A549 (cell line): ENCODE results near the gene MAP3K7. TPM values are rescaled to one million over a fixed set of nuclear protein-coding genes. Genes with fewer than 3 reads are reported as not detected.
A peak's percentile ranks its signal among the peaks of the same experiment; 100 is the strongest.

Source experiments
- ATAC-seq, 2 experiments: fragments of 200-7000 bp in 1 of 2; fragments of >200 bp in 1 of 2; cut with Nextera tagmentation in 1 of 2; cut with Tn5 transposase in 1 of 2; 3 replicates each; pipeline versions ENCODE4 v1.8.0 to v1.9.1; 2018 to 2020; ENCODE audit warnings: mild to moderate bottlenecking in 1 of 2, moderate library complexity in 1 of 2
- CTCF ChIA-PET: fragments of 300-600 bp; sonication (Branson Sonifier 250); formaldehyde crosslinking; extraction: SDS; loops from one replicate; lab custom pipeline; 2021; ENCODE audit warnings: antibody characterized with exemption, inconsistent platforms; lab: Yijun Ruan, JAX
- POLR2A ChIA-PET: fragments of 350-600 bp; formaldehyde crosslinking; extraction: SDS; loops from one replicate; lab custom pipeline; 2021; ENCODE audit warnings: antibody characterized with exemption, inconsistent platforms; lab: Yijun Ruan, JAX
- DNase-seq, 2 experiments: peaks; one replicate each; pipeline versions ENCODE4 v3.0.0 to v3.0.0-alpha.2; 2011 to 2016; ENCODE audit warnings: low read depth in 1 of 2, low spot score in 1 of 2
- FAIRE-seq: peaks from 2 replicates; lab custom pipeline; 2011; peaks lifted over from hg19 to GRCh38; lab: Jason Lieb, UNC
- H3K27ac ChIP-seq, 2 experiments: fragments of >200 bp; sonication (Bioruptor Twin); formaldehyde crosslinking; 3 replicates each; pipeline ENCODE4 v1.5.1; 2016 to 2017
- H3K4me1 ChIP-seq: fragments of >200 bp; sonication (Bioruptor Twin); formaldehyde crosslinking; 3 replicates; pipeline ENCODE4 v1.6.1; 2016
- H3K4me2 ChIP-seq: fragments of >200 bp; sonication (Bioruptor Twin); formaldehyde crosslinking; 3 replicates; pipeline ENCODE4 v1.6.1; 2016
- H3K4me3 ChIP-seq: fragments of >200 bp; sonication (Bioruptor Twin); formaldehyde crosslinking; 3 replicates; pipeline ENCODE4 v1.5.1; 2016
- H3K9me3 ChIP-seq: fragments of >200 bp; sonication (Bioruptor Twin); formaldehyde crosslinking; 3 replicates; pipeline ENCODE4 v1.6.1; 2016
- BHLHE40 ChIP-seq: IDR thresholded peaks from 2 replicates; pipeline ENCODE4 v1.6.1; 2012; ENCODE audit warnings: low read depth, low read length, inconsistent platforms
- CEBPB ChIP-seq, 2 experiments: fragments of >200 bp in 1 of 2; sonication (Bioruptor Twin) in 1 of 2; formaldehyde crosslinking in 1 of 2; IDR thresholded peaks; 2 replicates each; pipeline ENCODE4 v1.6.1; 2012 to 2016
- CHD2 ChIP-seq: fragments of 150-350 bp; IDR thresholded peaks from 2 replicates; pipeline ENCODE4 v1.6.1; 2014; ENCODE audit warnings: low read length; ENCODE audit not compliant: partially characterized antibody
- EHMT2 ChIP-seq: fragments of 200-600 bp; sonication (generic); IDR thresholded peaks from 2 replicates; pipeline ENCODE4 v1.6.1; 2016; ENCODE audit warnings: antibody characterized with exemption, low read depth, mild to moderate bottlenecking, moderate library complexity
- ESRRA ChIP-seq: fragments of 150-350 bp; IDR thresholded peaks from 2 replicates; pipeline ENCODE4 v1.6.1; 2014; ENCODE audit warnings: mild to moderate bottlenecking, low read length, borderline replicate concordance
- FOSB ChIP-seq: fragments of 250-450 bp; sonication (Bioruptor Pico); IDR thresholded peaks from 2 replicates; pipeline ENCODE4 v1.5.0; 2020; ENCODE audit warnings: mild to moderate bottlenecking, moderate library complexity
- FOSL2 ChIP-seq, 2 experiments: fragments of 450-650 bp in 1 of 2; fragments of >200 bp in 1 of 2; sonication (Bioruptor Twin) in 1 of 2; formaldehyde crosslinking; IDR thresholded peaks; 2 replicates each; pipeline versions ENCODE4 v1.5.0 to v1.6.1; 2016 to 2020; ENCODE audit warnings: mild to moderate bottlenecking in 1 of 2, moderate library complexity in 1 of 2
- GATA3 ChIP-seq: IDR thresholded peaks from 2 replicates; pipeline ENCODE4 v1.6.1; 2012; ENCODE audit warnings: borderline replicate concordance
- HEYL ChIP-seq: fragments of 250-450 bp; sonication (Bioruptor Pico); IDR thresholded peaks from 2 replicates; pipeline ENCODE4 v1.8.0; 2021; ENCODE audit warnings: mild to moderate bottlenecking, moderate library complexity
- HMGXB4 ChIP-seq: fragments of 250-450 bp; sonication (Bioruptor Pico); IDR thresholded peaks from 2 replicates; pipeline ENCODE4 v1.5.0; 2021; ENCODE audit warnings: mild to moderate bottlenecking, moderate library complexity, borderline replicate concordance
- HOXB5 ChIP-seq: fragments of 250-450 bp; sonication (Bioruptor Pico); IDR thresholded peaks from 2 replicates; pipeline ENCODE4 v1.5.0; 2020; ENCODE audit warnings: mild to moderate bottlenecking, moderate library complexity
- KDM5A ChIP-seq: fragments of 200-600 bp; sonication (generic); IDR thresholded peaks from 2 replicates; pipeline ENCODE4 v1.6.1; 2016; ENCODE audit warnings: antibody characterized with exemption, mild to moderate bottlenecking
- MAFK ChIP-seq: fragments of 450-650 bp; IDR thresholded peaks from 2 replicates; pipeline ENCODE4 v1.6.1; 2014; ENCODE audit not compliant: partially characterized antibody
- MAZ ChIP-seq: fragments of 150-350 bp; IDR thresholded peaks from 2 replicates; pipeline ENCODE4 v1.6.1; 2014; ENCODE audit warnings: antibody characterized with exemption, low read depth, low read length, borderline replicate concordance
- MYC ChIP-seq: IDR thresholded peaks from 2 replicates; pipeline ENCODE4 v1.6.1; 2012; ENCODE audit warnings: mild to moderate bottlenecking, inconsistent platforms, low read length, improper control_type of control experiment, borderline replicate concordance
- NFE2L2 ChIP-seq: fragments of 150-350 bp; conservative IDR thresholded peaks from 2 replicates; pipeline ENCODE4 v1.6.1; 2014; ENCODE audit warnings: low read length
- NPAS2 ChIP-seq: fragments of 250-450 bp; sonication (Bioruptor Pico); IDR thresholded peaks from 2 replicates; pipeline ENCODE4 v1.8.0; 2022; ENCODE audit warnings: mild to moderate bottlenecking, moderate library complexity, borderline replicate concordance
- PHF8 ChIP-seq: fragments of 200-600 bp; sonication (generic); IDR thresholded peaks from 2 replicates; pipeline ENCODE4 v1.6.1; 2016; ENCODE audit warnings: low read depth, mild to moderate bottlenecking, antibody characterized with exemption, moderate library complexity, borderline replicate concordance
- RCOR1 ChIP-seq: fragments of 150-350 bp; IDR thresholded peaks from 2 replicates; pipeline ENCODE4 v1.6.1; 2014; ENCODE audit warnings: antibody characterized with exemption, low read length, low read depth
- RFX5 ChIP-seq: fragments of 450-650 bp; IDR thresholded peaks from 2 replicates; pipeline ENCODE4 v1.7.1; 2014; ENCODE audit warnings: antibody characterized with exemption, mild to moderate bottlenecking, moderate library complexity
- SREBF2 ChIP-seq: fragments of 450-650 bp; IDR thresholded peaks from 2 replicates; pipeline ENCODE4 v1.6.1; 2014; ENCODE audit warnings: mild to moderate bottlenecking, moderate library complexity
- USF2 ChIP-seq: fragments of 450-650 bp; IDR thresholded peaks from 2 replicates; pipeline ENCODE4 v1.6.1; 2014; ENCODE audit warnings: antibody characterized with exemption
- ZNF302 ChIP-seq: fragments of 250-450 bp; sonication (Bioruptor Pico); IDR thresholded peaks from 2 replicates; pipeline ENCODE4 v1.9.0; 2021; ENCODE audit warnings: inconsistent platforms, mild to moderate bottlenecking, moderate library complexity
- ZSCAN20 ChIP-seq: fragments of 250-450 bp; sonication (Bioruptor Pico); IDR thresholded peaks from 2 replicates; pipeline ENCODE4 v1.8.0; 2022; ENCODE audit warnings: mild to moderate bottlenecking, moderate library complexity
- WGBS: methylation state at CpG from one replicate; pipeline ENCODE4 v1.1.6; 2017; ENCODE audit errors: missing lambda C conversion rate; 5-methylcytosine and 5-hydroxymethylcytosine counted together
- polyA plus RNA-seq, 4 experiments: library from polyadenylated mRNA; depleted of rRNA in 3 of 4; stranded (reverse); fragments of >200 nt; fragmentation: RNase III in 1 of 4; extraction: RNeasy Plus Mini Kit Qiagen cat#74134 plus additional on column Dnase treatment in 1 of 4; gene quantifications; 2 replicates in 3 of 4; 3 replicates in 1 of 4; pipeline ENCODE4 v1.2.3, GENCODE V29; 2011 to 2017
- TF ChIP-seq, protein P1 (sequence below): fragments of >200 bp; sonication (Bioruptor Twin); formaldehyde crosslinking; IDR thresholded peaks from 3 replicates; pipeline ENCODE4 v1.6.1; 2016
- TF ChIP-seq, protein P2 (sequence below): IDR thresholded peaks from 2 replicates; pipeline ENCODE4 v1.6.1; 2012

Gene MAP3K7
- polyA plus RNA-seq, 2 of the 4 experiments (the other 2 are of a cell fraction), result 13.7 to 32.0 TPM

DNA sequence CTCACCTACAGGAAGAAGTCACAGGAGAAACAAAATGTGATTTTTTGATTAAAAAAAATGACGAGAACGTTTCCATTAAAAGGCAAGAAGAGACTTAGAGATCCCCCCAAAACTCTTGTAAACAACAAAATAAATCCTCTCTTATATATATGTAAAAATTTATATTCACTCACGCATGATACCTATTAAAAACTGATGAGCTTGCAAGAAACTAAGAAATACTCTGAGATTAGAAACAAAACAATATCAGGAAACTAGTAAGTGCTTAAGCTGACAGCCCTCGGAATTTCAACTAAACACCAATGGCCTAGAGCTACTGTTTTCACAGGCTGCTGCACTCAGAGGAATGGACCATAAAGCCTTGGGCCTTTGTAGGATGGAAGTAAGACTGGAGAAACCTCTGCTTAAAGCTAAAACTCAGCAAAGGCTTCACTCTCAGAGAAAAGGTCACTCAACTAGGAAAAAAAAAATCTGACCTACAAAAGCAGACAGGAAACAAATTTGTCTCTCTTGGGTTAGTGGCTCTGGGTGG lies 63.0 kb downstream of the MAP3K7 start:
- ChIA-PET CTCF (interaction anchor here (0.7 kb wide), 1 partner anchor 63 kb away, joined by 3 read pairs; the partner anchor contains the start of gene MAP3K7), POLR2A (no interaction called here)
- TF ChIP-seq GATA3 (no peak), EHMT2 (no peak), RCOR1 (no peak), MAFK (peak; percentile 54), ESRRA (no peak)
- Histone ChIP-seq H3K27ac (no peak overlapping the region), H3K4me2 (no peak overlapping the region), H3K4me3 (no peak overlapping the region), H3K9me3 (no peaks in the 10 kb centered on the region), H3K4me1 (no peaks in the 10 kb centered on the region; the same call in 2 of the 3 replicates)
- FAIRE-seq (no peak), DNase-seq (no peak), ATAC-seq (no peak)
- 85% methylated on average over 4 of the region's 4 CpGs for WGBS

- peak; percentile 75 for TF ChIP-seq MAFK
- no peak for TF ChIP-seq HMGXB4 (CRISPR knock-in tag)
- no peak for TF ChIP-seq MYC
- no peak overlapping the region for H3K4me3 ChIP-seq
- no peaks in the 10 kb centered on the region for H3K9me3 ChIP-seq
- FAIRE-seq (no peak), ATAC-seq (no peak), DNase-seq (no peak)
- no peak overlapping the region for H3K4me2 ChIP-seq
- H3K4me1 ChIP-seq, result peaks cover 14% of the 10 kb centered on the region; the same call in 2 of the 3 replicates
- CTCF ChIA-PET, result no interaction called here
- WGBS, result 100% methylated on average over 1 of the region's 1 CpG
- H3K27ac ChIP-seq, result no peak overlapping the region
- POLR2A ChIA-PET, result no interaction called here
These were observed 64.9 kb downstream of the MAP3K7 start for GRCh38 chr6:90521955-90522354.

DNA sequence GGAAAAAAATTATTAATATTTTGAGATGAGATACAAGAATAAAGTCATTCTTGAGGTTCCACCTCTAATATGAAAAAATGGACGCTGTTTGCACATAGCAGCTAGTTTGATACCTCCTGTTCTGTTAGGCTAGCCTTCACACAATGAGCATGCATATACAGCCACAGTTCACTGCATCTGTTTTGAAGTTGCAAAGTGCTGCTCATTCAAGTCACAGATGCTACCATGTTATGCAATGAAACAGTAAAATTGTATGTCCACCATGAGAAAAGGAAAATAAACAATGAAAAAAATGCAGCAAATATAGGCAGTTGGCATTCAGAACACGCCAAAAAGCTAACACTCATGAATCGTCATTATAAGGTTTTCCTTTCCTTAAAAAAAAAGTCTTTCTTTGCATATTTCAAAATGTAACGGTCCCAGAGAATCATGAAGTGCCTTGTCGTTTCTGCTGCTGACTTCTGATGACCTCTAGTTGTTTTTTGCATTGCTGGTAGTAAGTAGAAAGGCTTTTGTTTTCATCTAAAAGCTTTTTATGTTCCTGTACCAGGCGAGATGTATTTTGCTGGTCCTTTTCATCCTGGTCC lies 70.7 kb downstream of the MAP3K7 start:
- CTCF ChIA-PET, result interaction anchor here (1.5 kb wide), 1 partner anchor 18 kb away, joined by 3 read pairs; no protein-coding TSS in a partner anchor
- DNase-seq, result no peak

GRCh38 chr6:90514496-90514895 lies 72.4 kb downstream of the MAP3K7 start:
- DNase-seq (no peak), ATAC-seq (no peak), FAIRE-seq (no peak)
- Histone ChIP-seq H3K27ac (no peak overlapping the region), H3K4me1 (peaks cover 14% of the 10 kb centered on the region; the same call in 2 of the 3 replicates), H3K9me3 (no peaks in the 10 kb centered on the region), H3K4me2 (no peak overlapping the region), H3K4me3 (no peak overlapping the region)
- ChIA-PET CTCF (no interaction called here), POLR2A (no interaction called here)
- 71% methylated on average over 3 of the region's 3 CpGs for WGBS
- TF ChIP-seq USF2, result no peak
- no peak for TF ChIP-seq NPAS2
- TF ChIP-seq RFX5, result no peak
- no peak for TF ChIP-seq FOSB (CRISPR knock-in tag)
- TF ChIP-seq ZSCAN20 (CRISPR knock-in tag), result no peak
- TF ChIP-seq SREBF2, result no peak
- no peak for TF ChIP-seq RCOR1
- TF ChIP-seq ESRRA, result no peak
- no peak for TF ChIP-seq MYC
- TF ChIP-seq CHD2, result no peak
- TF ChIP-seq ZNF302 (CRISPR knock-in tag), result no peak
- no peak for TF ChIP-seq FOSL2 (IDR thresholded peaks at IDR 0.05)
- TF ChIP-seq FOSL2 (CRISPR knock-in tag; IDR thresholded peaks at IDR 0.05), result no peak
- TF ChIP-seq NFE2L2, result no peak

More for the DNA sequence above, 70.7 kb downstream of the MAP3K7 start:
- no peak for FAIRE-seq
- no peak overlapping the region for H3K4me2 ChIP-seq
- H3K4me1 ChIP-seq, result peaks cover 14% of the 10 kb centered on the region; the same call in 2 of the 3 replicates
- no peak for ATAC-seq
- H3K4me3 ChIP-seq, result no peak overlapping the region
- H3K27ac ChIP-seq, result no peak overlapping the region
- no peaks in the 10 kb centered on the region for H3K9me3 ChIP-seq
- POLR2A ChIA-PET, result no interaction called here
- TF ChIP-seq NPAS2, result no peak
- TF ChIP-seq HEYL (CRISPR knock-in tag), result no peak
- no peak for TF ChIP-seq RFX5
- no peak for TF ChIP-seq KDM5A
- TF ChIP-seq MAZ, result no peak
- TF ChIP-seq, protein P1, sequence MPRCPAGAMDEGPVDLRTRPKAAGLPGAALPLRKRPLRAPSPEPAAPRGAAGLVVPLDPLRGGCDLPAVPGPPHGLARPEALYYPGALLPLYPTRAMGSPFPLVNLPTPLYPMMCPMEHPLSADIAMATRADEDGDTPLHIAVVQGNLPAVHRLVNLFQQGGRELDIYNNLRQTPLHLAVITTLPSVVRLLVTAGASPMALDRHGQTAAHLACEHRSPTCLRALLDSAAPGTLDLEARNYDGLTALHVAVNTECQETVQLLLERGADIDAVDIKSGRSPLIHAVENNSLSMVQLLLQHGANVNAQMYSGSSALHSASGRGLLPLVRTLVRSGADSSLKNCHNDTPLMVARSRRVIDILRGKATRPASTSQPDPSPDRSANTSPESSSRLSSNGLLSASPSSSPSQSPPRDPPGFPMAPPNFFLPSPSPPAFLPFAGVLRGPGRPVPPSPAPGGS, result no peak
- TF ChIP-seq BHLHE40, result no peak
- no peak for TF ChIP-seq PHF8
- TF ChIP-seq, protein P2, sequence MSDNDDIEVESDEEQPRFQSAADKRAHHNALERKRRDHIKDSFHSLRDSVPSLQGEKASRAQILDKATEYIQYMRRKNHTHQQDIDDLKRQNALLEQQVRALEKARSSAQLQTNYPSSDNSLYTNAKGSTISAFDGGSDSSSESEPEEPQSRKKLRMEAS, result no peak
- no peak for TF ChIP-seq ZNF302 (CRISPR knock-in tag)
- TF ChIP-seq MAFK, result no peak
- TF ChIP-seq HOXB5 (CRISPR knock-in tag), result no peak
- no peak for TF ChIP-seq CEBPB (IDR thresholded peaks at IDR 0.05)
- 88% methylated on average over 6 of the region's 6 CpGs for WGBS
